OCI-LY1 (cell line): ENCODE measurements around the gene P4HA2.
"Not testable (repeated sequence)": the region's sequence is repeated elsewhere in the genome, so short reads cannot be mapped to it uniquely, and the experiment has no call there.

Experiments
- H2AFZ ChIP-seq: fragments of 200-600 bp; sonication (generic), shearing (Covaris generic); 2 replicates; pipeline ENCODE4 v1.6.0; 2014; ENCODE audit warnings: antibody characterized with exemption, mild to moderate bottlenecking, low read length
- H3F3A ChIP-seq: fragments of 200-600 bp; sonication (generic), shearing (Covaris generic); 2 replicates; pipeline ENCODE4 v1.6.0; 2014; ENCODE audit warnings: mild to moderate bottlenecking, antibody characterized with exemption, low read length, moderate library complexity; ENCODE audit not compliant: insufficient read depth
- H3K27ac ChIP-seq: fragments of 200-600 bp; sonication (generic); 2 replicates; pipeline ENCODE4 v1.5.1; 2014; ENCODE audit warnings: low read length, mixed run types, mild to moderate bottlenecking, low read depth; ENCODE audit not compliant: poor library complexity, severe bottlenecking
- H3K27me3 ChIP-seq: fragments of 200-600 bp; sonication (generic); 2 replicates; pipeline ENCODE4 v1.6.0; 2014; ENCODE audit warnings: antibody characterized with exemption, mild to moderate bottlenecking, low read length, moderate library complexity; ENCODE audit not compliant: insufficient read depth
- H3K36me3 ChIP-seq: fragments of 200-600 bp; sonication (generic); 2 replicates; pipeline ENCODE4 v1.6.1; 2014; ENCODE audit warnings: mild to moderate bottlenecking, antibody characterized with exemption, low read length, moderate library complexity, mixed read lengths; ENCODE audit not compliant: insufficient read depth
- H3K4me1 ChIP-seq: fragments of 200-600 bp; sonication (generic); 2 replicates; pipeline ENCODE4 v1.5.1; 2014; ENCODE audit warnings: mild to moderate bottlenecking, low read length, moderate library complexity; ENCODE audit not compliant: insufficient read depth, severe bottlenecking
- H3K4me2 ChIP-seq: fragments of 200-600 bp; sonication (generic), shearing (Covaris generic); 2 replicates; pipeline ENCODE4 v1.6.1; 2014; ENCODE audit warnings: low read length
- H3K4me3 ChIP-seq: fragments of 200-600 bp; sonication (generic); 2 replicates; pipeline ENCODE4 v1.5.1; 2014; ENCODE audit warnings: low read length, low read depth, mild to moderate bottlenecking, mixed read lengths; ENCODE audit not compliant: poor library complexity, severe bottlenecking
- H3K79me2 ChIP-seq: fragments of 200-600 bp; shearing (Covaris generic); 2 replicates; pipeline ENCODE4 v1.6.1; 2016; ENCODE audit warnings: mixed run types, low read length, mixed read lengths; ENCODE audit not compliant: insufficient read depth
- H3K9ac ChIP-seq: fragments of 200-600 bp; sonication (generic), shearing (Covaris generic); 2 replicates; pipeline ENCODE4 v1.6.1; 2014; ENCODE audit warnings: mild to moderate bottlenecking, low read length, mixed read lengths
- H3K9me2 ChIP-seq: fragments of 200-600 bp; sonication (generic), shearing (Covaris generic); 2 replicates; pipeline ENCODE4 v1.6.1; 2014; ENCODE audit warnings: low read depth, mild to moderate bottlenecking, low read length, mixed read lengths
- H3K9me3 ChIP-seq: fragments of 200-600 bp; shearing (Covaris generic); 2 replicates; pipeline ENCODE4 v1.6.1; 2014; ENCODE audit warnings: low read length, mixed read lengths
- H4K20me1 ChIP-seq: fragments of 200-600 bp; sonication (generic), shearing (Covaris generic); 2 replicates; pipeline ENCODE4 v1.6.0; 2016; ENCODE audit warnings: mild to moderate bottlenecking, low read length; ENCODE audit not compliant: insufficient read depth
- CTCF ChIP-seq: fragments of 200-600 bp; sonication (generic), shearing (Covaris generic); IDR thresholded peaks from 2 replicates; pipeline ENCODE4 v1.5.1; 2017; ENCODE audit warnings: mild to moderate bottlenecking, antibody characterized with exemption, low read length, moderate library complexity, mixed read lengths
- EZH2 ChIP-seq: fragments of 200-600 bp; sonication (generic), shearing (Covaris generic); IDR thresholded peaks from 2 replicates; pipeline ENCODE4 v1.8.0; 2017; ENCODE audit warnings: borderline replicate concordance, mixed run types, mild to moderate bottlenecking, antibody characterized with exemption, low read length, moderate library complexity, mixed read lengths

The P4HA2 gene

GRCh38 chr5:132176987-132177386 lies 50.7 kb downstream of the P4HA2 start:
- Histone ChIP-seq H4K20me1 (no peaks in the 10 kb centered on the region), H3K27me3 (no peaks in the 10 kb centered on the region; the same call in 1 of the 2 replicates), H3K4me1 (no peaks in the 10 kb centered on the region), H3K9ac (no peak overlapping the region), H3K4me3 (no peak overlapping the region), H2AFZ (no peak overlapping the region), H3F3A (no peaks in the 10 kb centered on the region; the same call in 1 of the 2 replicates), H3K4me2 (no peak overlapping the region), H3K27ac (no peak overlapping the region), H3K9me2 (no peaks in the 10 kb centered on the region), H3K9me3 (no peaks in the 10 kb centered on the region), H3K79me2 (no peaks in the 10 kb centered on the region), H3K36me3 (no peaks in the 10 kb centered on the region)
- TF ChIP-seq EZH2 (no peak), CTCF (peak; percentile 14; the same call in 1 of the 2 replicates)

GRCh38 chr5:132176521-132176945 lies 51.1 kb downstream of the P4HA2 start:
- Histone ChIP-seq H3K79me2 (no peaks in the 10 kb centered on the region), H4K20me1 (no peaks in the 10 kb centered on the region), H3K9ac (no peak overlapping the region), H2AFZ (no peak overlapping the region), H3K27ac (no peak overlapping the region), H3K9me3 (no peaks in the 10 kb centered on the region), H3K9me2 (no peaks in the 10 kb centered on the region), H3K4me1 (no peaks in the 10 kb centered on the region), H3K36me3 (no peaks in the 10 kb centered on the region), H3K4me2 (no peak overlapping the region), H3K27me3 (no peaks in the 10 kb centered on the region; the same call in 1 of the 2 replicates), H3K4me3 (no peak overlapping the region), H3F3A (no peaks in the 10 kb centered on the region; the same call in 1 of the 2 replicates)
- TF ChIP-seq EZH2: no peak
- no peak for TF ChIP-seq CTCF

- no peak overlapping the region for H3K9ac ChIP-seq
- no peaks in the 10 kb centered on the region for H3K36me3 ChIP-seq
- no peaks in the 10 kb centered on the region for H3K79me2 ChIP-seq
- H2AFZ ChIP-seq: no peak overlapping the region
- no peaks in the 10 kb centered on the region for H3K27me3 ChIP-seq
- no peak overlapping the region for H3K27ac ChIP-seq
- H3F3A ChIP-seq: no peaks in the 10 kb centered on the region
- H4K20me1 ChIP-seq: no peaks in the 10 kb centered on the region
- TF ChIP-seq EZH2: no peak
- TF ChIP-seq CTCF: no peak
- no peaks in the 10 kb centered on the region for H3K9me3 ChIP-seq
- no peaks in the 10 kb centered on the region for H3K4me1 ChIP-seq
- no peaks in the 10 kb centered on the region for H3K9me2 ChIP-seq
- no peak overlapping the region for H3K4me3 ChIP-seq
- H3K4me2 ChIP-seq: no peak overlapping the region
Observed at GRCh38 chr5:132162945-132163344, 64.7 kb downstream of the P4HA2 start.

GRCh38 chr5:132161574-132162326 lies 65.9 kb downstream of the P4HA2 start:
- not testable (repeated sequence) for H3K4me1 ChIP-seq, H2AFZ ChIP-seq, H3K9me3 ChIP-seq, H3K4me2 ChIP-seq, H3K79me2 ChIP-seq, H3K36me3 ChIP-seq, H4K20me1 ChIP-seq, H3K27ac ChIP-seq, H3F3A ChIP-seq, H3K27me3 ChIP-seq, H3K9ac ChIP-seq, H3K9me2 ChIP-seq, H3K4me3 ChIP-seq
